Stimulated activated CD8-positive, alpha-beta memory T cell treated with anti-CD3 and anti-CD28 coated beads, Interleukin-2, amount 100 ng/mL, for 1 hour (primary cell): ENCODE data around the gene MEP1B.

ENCODE experiments used
- DNase-seq, 2 donors: peaks; one replicate each; pipeline ENCODE4 v3.0.0-alpha.2; 2020; ENCODE audit warnings: low read depth in 2 of 2

Gene MEP1B

DNA sequence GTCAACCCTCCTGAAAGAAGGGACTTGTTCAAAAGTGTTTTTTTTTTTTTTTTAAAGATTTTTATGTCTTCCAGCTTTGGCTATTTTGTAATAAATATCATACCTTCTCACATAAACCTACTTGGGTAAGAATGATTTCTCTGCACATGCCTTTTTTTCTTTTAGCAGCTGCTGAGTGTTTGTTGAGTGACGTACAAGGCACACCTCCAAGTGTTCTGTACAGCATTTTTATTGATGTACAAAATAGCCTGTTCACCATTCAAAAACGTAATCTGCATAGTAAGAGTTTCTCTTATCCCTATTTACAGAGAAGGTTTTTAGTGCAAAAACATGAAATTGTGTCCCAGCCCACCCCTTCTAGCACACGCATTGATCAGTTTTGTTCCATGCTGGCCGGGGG lies 77.6 kb downstream of the MEP1B start:
- no peak for DNase-seq
